ENCODE data around the gene B4GALT7.

The B4GALT7 gene

GRCh38 chr5:177606071-177607051 lies 6.4 kb downstream of the B4GALT7 start:
- no peaks in the 10 kb centered on the region for H3K9me3 ChIP-seq (ENCODE audit: insufficient read depth, low read length, severe bottlenecking)
- H3K79me2 ChIP-seq (ENCODE audit: insufficient read depth, low read length): no peaks in the 10 kb centered on the region
- DNase-seq (no peak), ATAC-seq (ENCODE audit: insufficient read depth, low read depth) (no peak)
- no peaks in the 10 kb centered on the region for H3K27me3 ChIP-seq (ENCODE audit: insufficient read depth, low read length, poor library complexity)
- no peak overlapping the region for H3K4me3 ChIP-seq (ENCODE audit: low read depth in 1 of 2, low read length in 2 of 2)
- no peak overlapping the region for H2AFZ ChIP-seq (ENCODE audit: low read depth, low read length)
- 0 out of 2 replicates have a peak, but pooled peaks cover 11% of the 10 kb centered on the region for H4K20me1 ChIP-seq (ENCODE audit: insufficient read depth, low read length)
- no peak overlapping the region for H3K9ac ChIP-seq (ENCODE audit: low read depth, low read length)
- H3K36me3 ChIP-seq (ENCODE audit: insufficient read depth, low read length): peaks cover 36% of the 10 kb centered on the region
- TF ChIP-seq CTCF (IDR thresholded peaks at IDR 0.05; ENCODE audit: borderline replicate concordance, extremely low read depth, low read length, poor library complexity, severe bottlenecking) (no peak), EZH2 (IDR thresholded peaks at IDR 0.05; ENCODE audit: borderline replicate concordance, low read depth, low read length, severe bottlenecking) (no peak)
- H3K4me2 ChIP-seq (ENCODE audit: insufficient read depth, low read length): no peak overlapping the region
- H3K4me1 ChIP-seq (ENCODE audit: insufficient read depth, low read length): peaks cover 11% of the 10 kb centered on the region
- no peak overlapping the region for H3K27ac ChIP-seq (ENCODE audit: low read length)

DNA sequence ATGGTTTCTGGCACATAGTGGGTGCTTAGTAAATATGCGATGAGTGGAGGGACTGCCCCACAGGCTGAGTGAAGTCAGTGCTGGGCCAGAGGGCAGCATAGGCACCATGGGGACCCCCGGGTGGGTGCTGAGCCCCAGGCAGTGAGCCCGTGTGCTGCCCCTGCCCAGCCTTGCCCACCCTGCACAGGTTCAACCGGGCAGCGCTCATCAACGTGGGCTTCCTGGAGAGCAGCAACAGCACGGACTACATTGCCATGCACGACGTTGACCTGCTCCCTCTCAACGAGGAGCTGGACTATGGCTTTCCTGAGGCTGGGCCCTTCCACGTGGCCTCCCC lies 7.2 kb downstream of the B4GALT7 start:
- peaks cover 38% of the 10 kb centered on the region for H3K36me3 ChIP-seq (ENCODE audit: insufficient read depth, low read length)
- H4K20me1 ChIP-seq (ENCODE audit: insufficient read depth, low read length): peaks cover 11% of the 10 kb centered on the region; the same call in 1 of the 2 replicates
- no peak overlapping the region for H3K27ac ChIP-seq (ENCODE audit: low read length)
- peaks cover 4% of the 10 kb centered on the region; the same call in 1 of the 2 replicates for H3K4me1 ChIP-seq (ENCODE audit: insufficient read depth, low read length)
- H3K27me3 ChIP-seq (ENCODE audit: insufficient read depth, low read length, poor library complexity): no peaks in the 10 kb centered on the region
- no peaks in the 10 kb centered on the region for H3K9me3 ChIP-seq (ENCODE audit: insufficient read depth, low read length, severe bottlenecking)
- no peak; the same call in 2 of the 3 replicates for ATAC-seq (ENCODE audit: insufficient read depth, low read depth)
- no peak overlapping the region for H3K4me3 ChIP-seq (ENCODE audit: low read depth in 1 of 2, low read length in 2 of 2)
- H3K9ac ChIP-seq (ENCODE audit: low read depth, low read length): no peak overlapping the region
- no peak for DNase-seq
- no peak overlapping the region for H3K4me2 ChIP-seq (ENCODE audit: insufficient read depth, low read length)
- no peak for TF ChIP-seq EZH2 (IDR thresholded peaks at IDR 0.05; ENCODE audit: borderline replicate concordance, low read depth, low read length, severe bottlenecking)
- TF ChIP-seq CTCF (IDR thresholded peaks at IDR 0.05; ENCODE audit: borderline replicate concordance, extremely low read depth, low read length, poor library complexity, severe bottlenecking): no peak
- H3K79me2 ChIP-seq (ENCODE audit: insufficient read depth, low read length): no peaks in the 10 kb centered on the region
- no peak overlapping the region for H2AFZ ChIP-seq (ENCODE audit: low read depth, low read length)

DNA sequence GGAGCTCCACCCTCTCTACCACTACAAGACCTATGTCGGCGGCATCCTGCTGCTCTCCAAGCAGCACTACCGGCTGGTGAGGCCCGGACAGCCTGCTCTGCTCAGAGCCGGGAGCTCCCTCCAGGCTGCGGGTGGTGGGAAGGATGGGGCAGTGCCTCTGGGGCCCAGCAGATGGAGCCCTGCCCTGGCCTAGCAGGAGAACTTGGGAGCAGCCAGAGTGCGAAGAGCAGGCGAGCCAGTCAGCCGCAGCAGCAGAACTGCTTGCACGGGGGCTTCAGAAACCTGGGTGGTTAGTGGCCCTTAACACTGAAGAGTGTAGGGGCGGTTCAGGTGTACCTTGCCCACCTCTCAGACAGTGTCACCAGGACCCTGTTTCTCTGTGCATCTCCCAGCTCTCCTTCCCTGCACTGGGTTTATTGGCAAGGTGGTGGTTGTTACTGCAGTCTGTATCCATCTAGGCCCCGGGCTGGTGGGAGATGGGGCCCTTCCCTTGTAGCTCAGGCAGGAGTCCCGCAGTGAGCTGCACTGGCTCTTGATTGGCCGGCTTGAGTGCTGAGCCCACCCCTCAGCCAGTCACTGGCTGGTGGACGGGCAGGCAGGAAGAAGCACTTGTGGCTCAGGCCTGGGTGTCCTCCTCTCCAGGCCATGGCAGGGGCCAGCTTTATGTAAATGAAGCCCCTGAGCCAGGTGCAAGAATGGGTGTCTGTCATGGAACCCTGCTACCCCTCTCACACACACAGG lies 7.7 kb downstream of the B4GALT7 start:
- H3K27me3 ChIP-seq (ENCODE audit: insufficient read depth, low read length, poor library complexity): no peaks in the 10 kb centered on the region
- no peak overlapping the region for H2AFZ ChIP-seq (ENCODE audit: low read depth, low read length)
- peaks cover 38% of the 10 kb centered on the region for H3K36me3 ChIP-seq (ENCODE audit: insufficient read depth, low read length)
- no peak overlapping the region for H3K9ac ChIP-seq (ENCODE audit: low read depth, low read length)
- no peaks in the 10 kb centered on the region for H3K9me3 ChIP-seq (ENCODE audit: insufficient read depth, low read length, severe bottlenecking)
- DNase-seq: peak; percentile 67
- H4K20me1 ChIP-seq (ENCODE audit: insufficient read depth, low read length): peaks cover 14% of the 10 kb centered on the region; the same call in 1 of the 2 replicates
- no peaks in the 10 kb centered on the region for H3K4me1 ChIP-seq (ENCODE audit: insufficient read depth, low read length)
- no peak overlapping the region for H3K27ac ChIP-seq (ENCODE audit: low read length)
- H3K4me3 ChIP-seq (ENCODE audit: low read depth in 1 of 2, low read length in 2 of 2): no peak overlapping the region
- TF ChIP-seq EZH2 (IDR thresholded peaks at IDR 0.05; ENCODE audit: borderline replicate concordance, low read depth, low read length, severe bottlenecking) (no peak), CTCF (IDR thresholded peaks at IDR 0.05; ENCODE audit: borderline replicate concordance, extremely low read depth, low read length, poor library complexity, severe bottlenecking) (peak; percentile 86)
- peak; percentile 85 for ATAC-seq (ENCODE audit: insufficient read depth, low read depth)
- no peak overlapping the region for H3K4me2 ChIP-seq (ENCODE audit: insufficient read depth, low read length)
- H3K79me2 ChIP-seq (ENCODE audit: insufficient read depth, low read length): no peaks in the 10 kb centered on the region
